ENCODE results near the gene CD72. TPM values are rescaled to one million over a fixed set of nuclear protein-coding genes. Genes with fewer than 3 reads are reported as not detected.

Gene CD72
- total and polyA plus RNA-seq, 2 donors (not counting 1 experiment from before 2014, with no cell fraction given), result 1.00 to 2.8 TPM

GRCh38 chr9:35662437-35662836, 44.2 kb upstream of the CD72 start:
- no peak overlapping the region for H3K27ac ChIP-seq (ENCODE audit: insufficient read depth, low read length)
- H3K9ac ChIP-seq (ENCODE audit: insufficient read depth, low read length), result no peak overlapping the region
- TF ChIP-seq CTCF (conservative IDR thresholded peaks at IDR 0.05 in 1 of 2, IDR thresholded peaks at IDR 0.05 in 1 of 2; ENCODE audit: low read depth in 1 of 2, low read length in 2 of 2) (no peak), EZH2 (IDR thresholded peaks at IDR 0.05; ENCODE audit: low read length, missing control alignments) (no peak)

GRCh38 chr9:35661756-35662350, 43.6 kb upstream of the CD72 start:
- H3K27ac ChIP-seq (ENCODE audit: insufficient read depth, low read length), result peak overlapping the region; percentile 5

More at GRCh38 chr9:35662437-35662836, 44.2 kb upstream of the CD72 start:
- no peaks in the 10 kb centered on the region for H3K27me3 ChIP-seq (ENCODE audit: control insufficient read depth, insufficient read depth, low read length)
- H4K20me1 ChIP-seq (ENCODE audit: control insufficient read depth, extremely low read depth, insufficient read depth, low read length), result no peaks in the 10 kb centered on the region
- no peak overlapping the region for H2AFZ ChIP-seq (ENCODE audit: low read length)
- no peaks in the 10 kb centered on the region for H3K9me3 ChIP-seq (ENCODE audit: control insufficient read depth, insufficient read depth, low read depth, low read length)
- no peak for DNase-seq (ENCODE audit: low read depth in 2 of 2)
- H3K79me2 ChIP-seq (ENCODE audit: control insufficient read depth, insufficient read depth, low read length), result peaks cover 18% of the 10 kb centered on the region
- peaks cover 2% of the 10 kb centered on the region for H3K36me3 ChIP-seq (ENCODE audit: control insufficient read depth, insufficient read depth, low read length)
- peaks cover 21% of the 10 kb centered on the region for H3K4me1 ChIP-seq (ENCODE audit: control insufficient read depth, extremely low read depth, insufficient read depth, low read length)
- H3K4me2 ChIP-seq (ENCODE audit: extremely low read depth, insufficient read depth, low read length), result no peak overlapping the region
- no peak overlapping the region for H3K4me3 ChIP-seq (replicated peaks in 1 of 4; ENCODE audit: control extremely low read depth in 1 of 4, insufficient read depth in 1 of 4, low read depth in 3 of 4, low read length in 4 of 4)

GRCh38 chr9:35660966-35661415, 42.8 kb upstream of the CD72 start:
- H3K27ac ChIP-seq (ENCODE audit: insufficient read depth, low read length), result no peak overlapping the region

More at GRCh38 chr9:35661756-35662350, 43.6 kb upstream of the CD72 start:
- peaks cover 18% of the 10 kb centered on the region for H3K79me2 ChIP-seq (ENCODE audit: control insufficient read depth, insufficient read depth, low read length)
- no peak overlapping the region for H3K4me3 ChIP-seq (replicated peaks in 1 of 4; ENCODE audit: control extremely low read depth in 1 of 4, insufficient read depth in 1 of 4, low read depth in 3 of 4, low read length in 4 of 4)
- H2AFZ ChIP-seq (ENCODE audit: low read length), result no peak overlapping the region
- H3K27me3 ChIP-seq (ENCODE audit: control insufficient read depth, insufficient read depth, low read length), result no peaks in the 10 kb centered on the region
- H4K20me1 ChIP-seq (ENCODE audit: control insufficient read depth, extremely low read depth, insufficient read depth, low read length), result no peaks in the 10 kb centered on the region
- H3K9ac ChIP-seq (ENCODE audit: insufficient read depth, low read length), result no peak overlapping the region
- H3K36me3 ChIP-seq (ENCODE audit: control insufficient read depth, insufficient read depth, low read length), result peaks cover 2% of the 10 kb centered on the region
- no peak overlapping the region for H3K4me2 ChIP-seq (ENCODE audit: extremely low read depth, insufficient read depth, low read length)
- no peaks in the 10 kb centered on the region for H3K9me3 ChIP-seq (ENCODE audit: control insufficient read depth, insufficient read depth, low read depth, low read length)
- DNase-seq (ENCODE audit: low read depth in 2 of 2), result no peak
- TF ChIP-seq EZH2 (IDR thresholded peaks at IDR 0.05; ENCODE audit: low read length, missing control alignments) (no peak), CTCF (conservative IDR thresholded peaks at IDR 0.05 in 1 of 2, IDR thresholded peaks at IDR 0.05 in 1 of 2; ENCODE audit: low read depth in 1 of 2, low read length in 2 of 2) (no peak)
- H3K4me1 ChIP-seq (ENCODE audit: control insufficient read depth, extremely low read depth, insufficient read depth, low read length), result peaks cover 21% of the 10 kb centered on the region

More at GRCh38 chr9:35660966-35661415, 42.8 kb upstream of the CD72 start:
- no peak overlapping the region for H3K9ac ChIP-seq (ENCODE audit: insufficient read depth, low read length)
- H3K79me2 ChIP-seq (ENCODE audit: control insufficient read depth, insufficient read depth, low read length), result peaks cover 18% of the 10 kb centered on the region
- no peaks in the 10 kb centered on the region for H4K20me1 ChIP-seq (ENCODE audit: control insufficient read depth, extremely low read depth, insufficient read depth, low read length)
- H3K27me3 ChIP-seq (ENCODE audit: control insufficient read depth, insufficient read depth, low read length), result no peaks in the 10 kb centered on the region
- no peaks in the 10 kb centered on the region for H3K9me3 ChIP-seq (ENCODE audit: control insufficient read depth, insufficient read depth, low read depth, low read length)
- no peak overlapping the region for H3K4me2 ChIP-seq (ENCODE audit: extremely low read depth, insufficient read depth, low read length)
- H3K4me3 ChIP-seq (replicated peaks in 1 of 4; ENCODE audit: control extremely low read depth in 1 of 4, insufficient read depth in 1 of 4, low read depth in 3 of 4, low read length in 4 of 4), result no peak overlapping the region
- no peak overlapping the region for H2AFZ ChIP-seq (ENCODE audit: low read length)
- peaks cover 18% of the 10 kb centered on the region for H3K4me1 ChIP-seq (ENCODE audit: control insufficient read depth, extremely low read depth, insufficient read depth, low read length)
- H3K36me3 ChIP-seq (ENCODE audit: control insufficient read depth, insufficient read depth, low read length), result peaks cover 2% of the 10 kb centered on the region
- no peak for TF ChIP-seq EZH2 (IDR thresholded peaks at IDR 0.05; ENCODE audit: low read length, missing control alignments)
- peak; percentile 57 to 70 for TF ChIP-seq CTCF (conservative IDR thresholded peaks at IDR 0.05 in 1 of 2, IDR thresholded peaks at IDR 0.05 in 1 of 2; ENCODE audit: low read depth in 1 of 2, low read length in 2 of 2)
- peak in 1 of 2 donors; percentile 77 for DNase-seq (ENCODE audit: low read depth in 2 of 2)
